Activated T-cell treated with anti-CD3 and anti-CD28 coated beads, Interleukin-2, amount 50 U/mL, for 48 hours (primary cell): ENCODE data around the gene PPP3CA.

ENCODE experiments used
- DNase-seq, 2 experiments: peaks; one replicate each; pipeline ENCODE4 v3.0.0-alpha.2; 2020

PPP3CA gene

DNA sequence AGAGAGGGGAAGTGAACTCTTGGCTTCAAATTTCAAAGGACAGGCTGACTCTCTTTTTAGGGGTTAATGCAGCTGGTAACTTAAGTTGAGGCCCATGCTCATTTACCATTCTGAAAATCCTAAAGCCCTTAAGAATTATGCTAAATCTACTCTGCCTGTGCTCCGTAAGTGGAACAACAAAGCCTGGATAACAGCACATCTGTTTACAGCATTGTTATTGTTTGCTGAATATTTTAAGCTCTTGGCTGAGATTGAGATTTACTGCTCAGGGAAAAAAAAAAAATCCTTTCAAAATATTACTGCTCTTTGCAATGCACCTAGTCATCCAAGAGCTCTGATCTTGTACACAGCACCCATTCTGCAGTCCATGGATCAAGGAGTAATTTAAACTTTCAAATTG lies 17.7 kb downstream of the PPP3CA start:
- DNase-seq, result no peak

GRCh38 chr4:101328063-101328602 lies 19.2 kb downstream of the PPP3CA start:
- DNase-seq, result no peak

- no peak for DNase-seq
Measured at GRCh38 chr4:101326576-101326975, 20.8 kb downstream of the PPP3CA start.

DNA sequence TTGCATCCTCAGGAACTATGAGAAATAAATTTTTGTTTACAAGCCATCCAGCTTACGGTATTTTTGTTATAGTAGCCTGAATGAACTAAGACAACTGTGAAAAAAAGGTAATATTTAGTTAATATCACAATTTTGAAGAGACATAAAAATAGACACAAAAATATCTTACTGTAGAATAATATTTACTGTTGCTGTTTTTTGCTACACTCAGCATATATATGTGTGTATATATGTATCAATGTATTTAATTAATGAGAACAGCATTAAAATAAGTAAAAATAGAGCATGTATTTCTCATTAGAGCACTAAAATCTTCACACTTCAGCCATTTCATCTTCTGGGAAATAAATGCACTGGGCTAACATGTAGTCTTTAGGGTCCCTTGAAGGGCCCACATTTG lies 24.6 kb downstream of the PPP3CA start:
- no peak for DNase-seq

GRCh38 chr4:101321481-101322042 lies 25.8 kb downstream of the PPP3CA start:
- DNase-seq, result no peak

- no peak for DNase-seq
Measured at GRCh38 chr4:101315786-101316185, 31.5 kb downstream of the PPP3CA start.

DNA sequence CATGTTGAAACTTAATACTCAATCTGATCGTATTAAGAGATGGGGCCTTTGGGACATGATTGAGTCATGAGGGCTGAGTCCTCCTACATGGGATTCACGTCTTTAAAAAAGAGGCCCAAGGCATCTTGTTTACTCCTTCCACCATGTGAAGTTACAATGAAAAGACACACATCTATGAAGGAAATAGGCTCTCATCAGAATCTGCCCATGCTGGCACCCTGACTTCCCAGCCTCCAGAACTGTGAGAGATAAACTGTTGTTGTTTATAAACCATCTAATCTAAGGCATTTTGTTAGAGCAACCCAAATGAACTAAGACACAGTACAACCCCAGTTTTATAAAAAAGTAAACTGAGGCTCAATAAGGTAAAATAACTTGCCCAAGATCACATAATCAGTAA lies 32.3 kb downstream of the PPP3CA start:
- no peak for DNase-seq

GRCh38 chr4:101309925-101310324 lies 37.4 kb downstream of the PPP3CA start:
- no peak for DNase-seq

DNA sequence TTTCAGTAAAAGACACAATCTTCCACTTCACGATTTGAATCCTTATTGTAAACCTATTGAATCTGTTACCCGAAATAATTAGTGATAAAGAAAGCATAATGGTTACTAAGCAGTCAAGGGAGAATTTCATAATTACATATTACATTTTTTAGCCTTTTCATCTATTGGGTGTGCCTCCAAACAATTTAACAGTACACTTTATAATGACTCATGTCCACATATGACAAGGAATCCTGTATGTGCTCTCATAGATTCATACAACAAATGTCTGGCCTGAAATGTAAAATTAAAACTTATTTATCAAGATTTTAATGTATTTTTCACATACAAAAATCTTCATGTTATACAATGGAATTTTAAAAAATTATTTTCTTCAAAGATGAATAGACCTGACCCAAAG lies 39.4 kb downstream of the PPP3CA start:
- DNase-seq, result no peak

DNA sequence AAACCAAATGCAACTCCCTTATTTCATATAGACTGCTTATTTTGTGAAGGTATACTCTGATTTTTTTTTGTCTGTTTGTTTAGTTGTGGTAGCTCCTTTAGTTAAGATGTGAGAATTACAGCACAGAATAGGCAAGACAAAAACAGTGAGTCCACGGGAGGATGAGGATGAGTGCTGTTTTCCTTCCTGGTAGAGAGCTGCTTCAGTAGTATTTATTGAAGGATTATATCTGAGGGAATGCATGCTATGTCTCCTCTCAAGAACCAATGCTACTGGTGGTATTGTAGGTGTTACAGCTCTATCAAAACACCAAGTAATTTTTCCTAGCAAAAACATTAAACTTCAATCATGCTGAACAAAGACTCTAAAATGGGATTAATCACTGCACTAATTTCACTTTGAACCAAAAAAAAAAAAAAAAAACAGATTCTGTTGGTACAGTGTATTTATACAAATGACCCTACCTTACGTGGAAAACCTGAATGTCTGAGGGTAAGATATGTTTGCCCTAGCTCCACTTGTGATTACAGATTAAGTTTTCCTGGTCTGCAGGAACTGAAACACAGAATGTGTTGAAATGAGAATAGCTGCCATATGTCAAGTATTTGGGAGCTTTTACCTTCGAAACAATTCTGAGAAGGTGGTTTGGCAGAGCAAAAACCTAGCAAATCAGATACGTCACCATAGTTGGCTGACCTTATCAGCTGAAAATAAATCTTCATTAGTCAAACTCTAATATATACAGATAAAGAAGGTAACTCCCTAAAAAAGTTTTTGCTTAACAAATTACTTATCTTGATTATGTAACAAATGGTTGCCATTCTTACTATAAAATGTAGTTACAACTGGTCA lies 40.3 kb downstream of the PPP3CA start:
- no peak for DNase-seq

GRCh38 chr4:101306225-101306624 lies 41.1 kb downstream of the PPP3CA start:
- no peak for DNase-seq

DNA sequence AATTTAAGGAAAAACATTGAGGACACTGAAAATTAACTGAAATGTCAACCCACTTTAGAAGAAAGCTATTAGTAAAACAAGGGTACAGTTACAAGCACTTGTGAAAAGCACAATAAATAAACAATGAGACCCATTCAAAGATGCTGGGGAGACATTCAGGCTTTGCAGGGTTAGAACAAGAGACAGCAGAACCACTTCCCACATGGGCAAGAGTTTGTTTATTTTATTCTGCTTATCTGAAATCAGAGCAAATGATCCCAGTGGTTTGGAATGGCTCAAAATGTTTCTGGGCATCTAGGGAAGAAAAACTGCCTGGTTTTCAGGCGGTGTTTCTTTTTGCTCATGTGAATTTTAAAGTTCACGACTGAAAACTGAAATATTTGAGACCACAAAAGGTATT lies 42.4 kb downstream of the PPP3CA start:
- no peak for DNase-seq

GRCh38 chr4:101299899-101300540 lies 47.3 kb downstream of the PPP3CA start:
- no peak for DNase-seq

GRCh38 chr4:101299021-101299420 lies 48.3 kb downstream of the PPP3CA start:
- DNase-seq, result no peak

DNA sequence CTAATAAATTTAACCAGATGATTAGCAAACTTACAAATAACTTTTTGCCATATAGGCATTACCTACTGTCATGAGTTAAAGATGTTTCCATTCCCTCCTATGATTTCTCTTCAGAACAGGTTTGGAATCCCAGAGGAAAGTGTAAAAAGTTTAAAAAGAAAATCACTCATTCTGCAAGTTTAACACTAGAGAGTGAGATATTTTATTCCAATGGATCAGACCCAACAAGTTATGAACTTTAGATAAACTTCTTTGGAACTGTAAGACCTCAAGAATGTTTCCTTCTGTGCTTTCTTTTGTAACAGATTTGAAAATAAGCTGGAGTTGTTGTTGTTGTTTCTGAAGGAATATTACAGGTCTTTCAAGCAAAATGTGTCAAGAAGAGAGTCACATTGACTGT lies 51.6 kb downstream of the PPP3CA start:
- DNase-seq, result no peak

DNA sequence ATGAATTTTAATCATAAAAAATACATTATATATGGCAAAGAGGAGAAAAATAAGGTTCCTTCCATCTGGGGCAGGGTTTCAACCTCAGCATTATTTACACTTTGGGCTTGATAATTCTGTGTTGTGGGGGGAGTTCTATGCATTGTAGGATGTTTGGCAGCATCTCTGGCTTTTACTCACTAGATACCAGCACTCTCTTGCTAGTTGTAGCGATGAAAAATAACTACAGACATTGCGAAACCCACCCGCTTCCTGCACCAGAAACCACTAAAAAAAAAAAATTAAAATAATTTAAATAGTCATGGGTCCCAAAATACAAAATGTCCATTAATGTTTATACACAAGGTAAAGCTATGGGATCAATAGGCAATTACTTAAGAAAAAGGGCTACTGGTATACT lies 52.7 kb downstream of the PPP3CA start:
- no peak for DNase-seq

GRCh38 chr4:101292901-101293300 lies 54.4 kb downstream of the PPP3CA start:
- no peak for DNase-seq

GRCh38 chr4:101292214-101292613 lies 55.1 kb downstream of the PPP3CA start:
- no peak for DNase-seq

DNA sequence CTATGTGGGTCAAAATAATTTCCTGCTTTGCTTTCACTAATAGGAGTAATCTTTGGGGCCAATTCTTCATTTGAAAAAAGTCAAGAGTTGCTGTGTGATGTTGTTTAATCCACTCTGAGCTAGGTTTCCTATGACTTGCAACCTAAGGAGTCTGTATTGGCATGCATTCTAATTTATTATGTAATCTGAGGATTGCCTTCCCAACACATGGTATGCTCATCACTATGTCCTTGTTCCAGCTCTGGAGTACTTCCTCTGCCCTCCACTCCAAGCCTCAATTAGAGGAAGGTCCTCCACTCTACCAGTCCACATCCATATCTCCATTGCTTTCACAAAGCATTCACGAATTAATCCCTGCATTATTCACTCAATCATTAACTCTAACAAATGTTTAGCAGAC lies 56.1 kb downstream of the PPP3CA start:
- no peak for DNase-seq

GRCh38 chr4:101290654-101291053 lies 56.7 kb downstream of the PPP3CA start:
- no peak for DNase-seq

GRCh38 chr4:101289306-101289705 lies 58.0 kb downstream of the PPP3CA start:
- no peak for DNase-seq

DNA sequence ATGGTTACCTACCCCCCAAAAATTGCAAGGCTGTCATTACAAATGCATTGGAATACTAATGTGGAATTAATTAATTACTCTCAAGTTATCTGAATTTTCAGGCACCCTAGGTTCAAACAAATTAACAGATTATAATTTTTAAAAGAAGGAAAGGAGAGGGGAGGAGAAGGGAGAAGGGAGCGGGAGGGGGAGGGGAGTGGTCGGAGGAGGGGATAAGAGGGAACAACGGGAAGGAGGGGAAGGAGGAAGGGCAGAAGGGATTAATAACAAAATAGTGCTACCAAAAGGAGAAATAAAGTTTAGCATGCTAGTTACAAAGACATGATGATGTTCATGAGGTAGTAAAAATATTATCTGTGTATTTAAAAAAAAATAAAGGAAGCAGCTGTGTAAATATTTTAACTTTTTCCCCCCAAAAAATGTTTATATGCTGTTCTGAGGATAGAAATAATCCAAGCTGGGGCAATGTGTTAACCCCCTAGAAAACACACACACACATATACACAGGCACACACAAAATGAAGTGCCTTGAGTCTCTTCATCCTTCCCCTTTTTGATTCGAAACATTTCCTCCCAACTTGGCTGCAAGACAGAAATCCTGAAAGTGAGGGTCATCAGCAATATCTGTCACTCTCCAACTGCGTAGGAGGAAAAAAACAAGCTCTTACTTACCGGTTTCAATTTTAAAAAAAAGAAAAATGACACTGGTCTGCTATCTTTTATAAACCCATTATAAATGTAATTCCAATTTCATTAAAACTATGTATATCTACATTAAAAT lies 58.8 kb downstream of the PPP3CA start:
- no peak for DNase-seq

GRCh38 chr4:101287324-101287723 lies 60.0 kb downstream of the PPP3CA start:
- DNase-seq, result no peak
